Ectodermal cell (in vitro differentiated cells): ENCODE data around the gene MYOZ1.
"Not testable (repeated sequence)": the region's sequence is repeated elsewhere in the genome, so short reads cannot be mapped to it uniquely, and the experiment has no call there.

ENCODE experiments used
- H3K27ac ChIP-seq: 2 replicates; pipeline ENCODE4 v1.7.0; 2013; ENCODE audit warnings: mild to moderate bottlenecking, low read depth, low read length; ENCODE audit not compliant: insufficient read depth, poor library complexity, severe bottlenecking
- H3K27me3 ChIP-seq: 2 replicates; pipeline ENCODE4 v1.7.0; 2013; ENCODE audit warnings: mild to moderate bottlenecking, low read length; ENCODE audit not compliant: insufficient read depth, control insufficient read depth, poor library complexity, severe bottlenecking
- H3K36me3 ChIP-seq: one replicate; pipeline ENCODE4 v1.7.0; 2013; ENCODE audit warnings: low read length; ENCODE audit not compliant: control insufficient read depth, insufficient read depth
- H3K4me1 ChIP-seq: one replicate; pipeline ENCODE4 v1.7.0; 2013; ENCODE audit warnings: low read length; ENCODE audit not compliant: control insufficient read depth, insufficient read depth
- H3K4me3 ChIP-seq: 2 replicates; pipeline ENCODE4 v1.7.0; 2013; ENCODE audit warnings: low read depth, low read length, control low read depth; ENCODE audit not compliant: insufficient read depth
- H3K9me3 ChIP-seq: 2 replicates; pipeline ENCODE4 v1.7.0; 2013; ENCODE audit warnings: mild to moderate bottlenecking, low read length, moderate library complexity; ENCODE audit not compliant: control insufficient read depth
- WGBS, 2 experiments: methylation state at CpG; one replicate each; pipeline ENCODE4 v1.1.7; 2013; ENCODE audit warnings: missing lambda C conversion rate in 2 of 2; 5-methylcytosine and 5-hydroxymethylcytosine counted together

Gene MYOZ1

GRCh38 chr10:73628405-73628804 lies 12.9 kb downstream of the MYOZ1 start:
- H3K4me3 ChIP-seq, result no peak overlapping the region
- 83 to 85% methylated on average over 7 of the region's 7 CpGs for WGBS, 2 experiments
- H3K27ac ChIP-seq, result no peak overlapping the region
- no peaks in the 10 kb centered on the region for H3K27me3 ChIP-seq
- no peaks in the 10 kb centered on the region for H3K36me3 ChIP-seq
- H3K9me3 ChIP-seq, result no peaks in the 10 kb centered on the region
- H3K4me1 ChIP-seq, result no peaks in the 10 kb centered on the region

DNA sequence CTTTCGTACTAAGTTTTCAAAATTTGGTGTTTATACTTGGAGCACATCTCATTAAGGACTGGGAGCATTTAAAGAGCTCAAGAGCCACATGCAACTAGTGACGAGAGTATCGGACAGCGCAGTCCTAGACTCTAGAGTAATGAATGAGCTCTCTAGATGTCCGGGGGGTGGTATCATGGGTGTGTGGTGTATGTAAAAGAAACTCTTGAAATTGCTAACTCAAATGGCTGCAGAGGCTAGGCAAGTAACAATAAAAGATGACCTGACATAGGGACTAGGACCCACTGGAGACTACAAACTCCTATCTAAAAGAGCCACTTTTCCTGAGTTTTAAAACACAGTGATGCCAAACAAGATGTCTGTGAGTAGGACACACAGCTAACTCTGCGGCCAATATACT lies 14.0 kb downstream of the MYOZ1 start:
- H3K4me1 ChIP-seq, result no peaks in the 10 kb centered on the region
- no peaks in the 10 kb centered on the region for H3K36me3 ChIP-seq
- H3K27ac ChIP-seq, result no peak overlapping the region
- H3K4me3 ChIP-seq, result no peak overlapping the region
- H3K27me3 ChIP-seq, result no peaks in the 10 kb centered on the region
- WGBS, 2 experiments, result 96 to 99% methylated on average over 6 of the region's 6 CpGs
- H3K9me3 ChIP-seq, result no peaks in the 10 kb centered on the region

DNA sequence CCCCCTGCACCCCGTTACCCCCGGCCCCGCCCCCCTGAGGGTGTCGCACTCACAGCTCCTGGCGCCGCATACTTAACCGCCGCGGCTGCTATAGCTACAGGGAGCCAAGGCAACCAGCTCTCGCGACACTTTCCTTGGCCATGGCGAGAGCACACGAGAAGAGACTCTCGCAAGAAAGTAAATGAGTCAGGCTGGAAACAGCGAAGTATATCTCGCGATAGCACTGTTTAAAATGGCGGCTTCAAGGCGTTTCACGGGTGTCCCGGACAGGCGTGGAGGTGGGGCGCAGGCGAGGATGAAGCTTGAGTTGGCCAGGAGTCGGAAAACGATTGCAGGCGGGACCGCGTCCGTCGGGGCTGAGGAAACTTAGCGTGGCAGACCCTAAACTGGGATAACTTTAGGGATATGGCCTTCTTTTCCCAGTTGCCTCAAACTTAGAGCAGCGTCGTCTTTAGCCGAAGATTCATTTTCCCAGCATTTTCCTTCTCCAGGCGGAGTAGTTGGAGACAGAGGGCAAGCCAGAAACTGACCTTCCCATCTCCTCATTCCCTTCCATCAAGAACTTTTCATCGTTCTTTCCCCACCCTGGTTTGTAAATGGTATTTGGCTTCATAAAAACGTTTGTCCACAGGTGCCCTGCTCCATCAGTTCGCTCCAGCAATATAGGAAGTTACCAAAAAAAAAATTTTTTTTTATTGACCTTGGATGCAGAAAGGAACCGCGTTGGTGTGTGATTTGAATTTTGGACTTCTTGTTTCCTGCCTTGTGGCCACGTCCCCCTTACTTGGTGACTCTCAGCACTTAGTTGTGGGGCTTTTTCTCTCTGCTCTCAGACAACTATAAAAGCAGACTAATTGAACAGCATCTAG lies 15.2 kb downstream of the MYOZ1 start:
- whole genome bisulfite sequencing, 2 experiments, result 6% methylated on average over 42 of the region's 42 CpGs
- Histone ChIP-seq H3K27me3 (no peaks in the 10 kb centered on the region), H3K4me3 (peak overlapping the region; percentile 60), H3K36me3 (no peaks in the 10 kb centered on the region), H3K4me1 (no peaks in the 10 kb centered on the region), H3K27ac (peak overlapping the region; percentile 93), H3K9me3 (no peaks in the 10 kb centered on the region)

DNA sequence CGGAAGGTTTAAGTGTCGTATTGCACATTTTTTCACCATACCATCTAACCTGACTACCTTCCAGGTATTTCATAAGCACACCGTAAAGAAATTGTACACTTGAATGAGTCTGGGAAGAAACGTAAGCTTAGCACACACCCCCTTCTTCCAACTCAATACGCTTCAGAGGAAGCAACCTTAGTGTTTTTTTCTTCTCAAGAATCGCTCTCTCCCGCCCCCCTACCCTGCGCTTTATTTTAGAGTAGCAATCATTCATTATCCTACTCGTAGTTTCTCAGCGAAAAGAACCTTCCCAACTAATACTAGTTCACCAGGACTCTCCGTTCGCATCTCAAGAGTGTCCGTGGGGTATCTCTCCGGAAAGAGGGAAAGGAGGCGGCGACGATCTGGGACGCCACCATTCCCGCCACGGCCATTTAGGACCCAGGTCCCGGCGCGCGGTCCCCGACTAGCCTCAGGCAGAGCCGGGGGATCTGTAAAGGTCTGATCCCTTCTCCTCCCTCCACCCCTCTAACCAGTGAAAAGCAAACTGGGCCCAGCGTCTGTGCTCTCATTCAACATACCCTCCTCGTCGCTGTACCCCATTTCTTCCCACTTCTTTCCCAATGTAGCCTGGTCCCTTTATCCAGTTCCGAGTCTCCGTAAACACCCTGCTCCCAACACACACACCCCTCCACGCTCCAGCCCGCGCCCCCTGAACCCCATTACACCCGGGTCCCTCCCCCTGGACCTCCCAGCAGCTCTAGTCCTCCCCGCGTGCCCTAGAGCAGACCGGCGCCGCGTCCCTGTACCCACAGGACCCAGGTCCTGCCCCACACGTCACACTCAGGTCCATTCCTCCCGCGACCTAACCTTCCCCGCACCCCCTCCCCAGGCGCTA lies 16.0 kb downstream of the MYOZ1 start:
- H3K27ac ChIP-seq, result peak overlapping the region; percentile 93
- no peaks in the 10 kb centered on the region for H3K4me1 ChIP-seq

GRCh38 chr10:73623056-73623455 lies 18.2 kb downstream of the MYOZ1 start:
- H3K4me1 ChIP-seq, result no peaks in the 10 kb centered on the region
- no peaks in the 10 kb centered on the region for H3K27me3 ChIP-seq
- WGBS, 2 experiments, result 87 to 97% methylated on average over 4 of the region's 4 CpGs
- no peak overlapping the region for H3K4me3 ChIP-seq
- no peak overlapping the region for H3K27ac ChIP-seq
- no peaks in the 10 kb centered on the region for H3K36me3 ChIP-seq
- H3K9me3 ChIP-seq, result no peaks in the 10 kb centered on the region

More for the DNA sequence above, 16.0 kb downstream of the MYOZ1 start:
- H3K36me3 ChIP-seq, result no peaks in the 10 kb centered on the region
- 1% methylated on average over 46 of the region's 46 CpGs for WGBS, 2 experiments
- no peaks in the 10 kb centered on the region for H3K9me3 ChIP-seq
- H3K4me3 ChIP-seq, result peak overlapping the region; percentile 60
- no peaks in the 10 kb centered on the region for H3K27me3 ChIP-seq

DNA sequence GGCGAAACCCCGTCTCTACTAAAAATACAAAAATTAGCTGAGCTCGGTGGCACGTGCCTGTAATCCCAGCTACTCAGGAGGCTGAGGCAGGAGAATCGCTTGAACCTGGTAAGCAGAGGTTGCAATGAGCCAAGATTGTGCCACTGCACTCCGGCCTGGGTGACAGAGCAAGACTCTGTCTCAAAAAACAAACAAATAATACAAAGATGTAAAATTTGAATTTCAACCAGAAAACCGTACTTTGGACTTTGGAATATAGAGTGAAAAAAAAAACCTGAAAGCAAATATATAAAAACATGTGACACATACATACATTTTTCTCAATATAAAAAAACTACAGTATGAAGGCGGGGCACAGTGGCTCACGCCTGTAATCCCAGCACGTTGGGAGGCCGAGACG lies 20.3 kb downstream of the MYOZ1 start:
- WGBS, 2 experiments, result 92 to 96% methylated on average over 11 of the region's 12 CpGs

GRCh38 chr10:73617143-73617542 lies 24.1 kb downstream of the MYOZ1 start:
- WGBS, 2 experiments, result 94 to 96% methylated on average over 8 of the region's 8 CpGs
- H3K27me3 ChIP-seq, H3K4me3 ChIP-seq, H3K27ac ChIP-seq, H3K4me1 ChIP-seq, H3K9me3 ChIP-seq, H3K36me3 ChIP-seq: not testable (repeated sequence)

More for the DNA sequence above, 20.3 kb downstream of the MYOZ1 start:
- not testable (repeated sequence) for H3K27me3 ChIP-seq, H3K27ac ChIP-seq, H3K9me3 ChIP-seq, H3K4me3 ChIP-seq, H3K36me3 ChIP-seq, H3K4me1 ChIP-seq

GRCh38 chr10:73614720-73615119 lies 26.6 kb downstream of the MYOZ1 start:
- Histone ChIP-seq H3K9me3 (no peaks in the 10 kb centered on the region), H3K27ac (no peak overlapping the region), H3K4me1 (no peaks in the 10 kb centered on the region), H3K36me3 (no peaks in the 10 kb centered on the region), H3K4me3 (no peak overlapping the region), H3K27me3 (no peaks in the 10 kb centered on the region)
- 93 to 98% methylated on average over 3 of the region's 3 CpGs for WGBS, 2 experiments

- no peaks in the 10 kb centered on the region for H3K4me1 ChIP-seq
- H3K36me3 ChIP-seq, result no peaks in the 10 kb centered on the region
- H3K4me3 ChIP-seq, result no peak overlapping the region
- WGBS, 2 experiments, result 91 to 93% methylated on average over 4 of the region's 4 CpGs
- no peak overlapping the region for H3K27ac ChIP-seq
- no peaks in the 10 kb centered on the region for H3K27me3 ChIP-seq
- H3K9me3 ChIP-seq, result no peaks in the 10 kb centered on the region
These were observed 32.2 kb downstream of the MYOZ1 start for GRCh38 chr10:73609116-73609515.

DNA sequence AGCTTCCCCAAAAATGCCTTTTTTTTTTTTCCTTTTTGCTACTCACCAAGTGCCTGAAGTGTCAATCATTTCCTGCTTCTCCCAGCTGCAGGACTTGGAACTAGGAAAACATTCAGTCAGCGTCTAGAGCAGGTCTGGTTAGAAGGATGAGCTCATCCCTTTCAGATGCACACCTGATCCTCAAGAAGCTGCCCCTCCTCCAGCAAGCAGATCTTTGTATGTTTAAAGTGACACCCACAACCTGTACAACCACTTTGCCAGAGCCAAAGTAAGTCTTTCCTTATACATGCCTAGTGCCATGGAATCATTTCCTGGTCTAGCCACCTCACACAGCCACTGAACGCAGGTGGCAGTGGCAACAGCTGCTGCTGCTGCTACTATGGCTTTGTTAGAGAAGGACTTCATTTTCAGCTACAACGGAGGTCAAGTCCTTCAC lies 39.8 kb downstream of the MYOZ1 start:
- Histone ChIP-seq H3K4me1 (no peaks in the 10 kb centered on the region), H3K27ac (no peak overlapping the region), H3K9me3 (no peaks in the 10 kb centered on the region), H3K36me3 (no peaks in the 10 kb centered on the region), H3K27me3 (no peaks in the 10 kb centered on the region), H3K4me3 (no peak overlapping the region)
- 54 to 55% methylated on average over 3 of the region's 3 CpGs for WGBS, 2 experiments
